SH-SY5Y (cell line): ENCODE data around the gene BCAP31.

Experiments
- GATA2 ChIP-seq: IDR thresholded peaks from 2 replicates; pipeline ENCODE4 v1.6.1; 2011; ENCODE audit warnings: mild to moderate bottlenecking, low read depth, low read length
- GATA3 ChIP-seq: IDR thresholded peaks from 2 replicates; pipeline ENCODE4 v1.6.1; 2011; ENCODE audit warnings: low read depth, mild to moderate bottlenecking, low read length, moderate library complexity

DNA sequence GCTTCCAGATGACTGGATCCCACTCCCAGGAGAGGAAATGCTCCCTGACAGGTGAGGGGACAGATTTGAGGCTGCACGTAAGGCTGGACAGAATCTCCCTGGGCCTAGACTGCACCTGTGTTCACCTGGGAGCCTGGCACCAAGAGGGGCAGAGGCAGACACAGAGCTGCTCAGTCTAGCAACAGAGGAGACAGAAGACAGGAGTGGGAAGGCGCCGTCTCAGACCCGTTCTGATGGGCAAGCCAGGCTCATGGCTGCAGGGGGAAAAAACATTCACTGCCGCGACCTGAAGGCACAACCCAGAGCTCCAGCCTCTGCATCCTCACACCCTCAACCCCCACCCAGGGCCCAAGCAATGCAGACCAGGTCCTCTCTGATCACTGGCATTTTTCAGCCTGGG, 16.8 kb downstream of the BCAP31 start:
- no peak for TF ChIP-seq GATA2
- no peak for TF ChIP-seq GATA3
